HL-60/S4 treated with phorbol 12-myristate 13-acetate at 8.2 ng/mL for 4 days and 3 days (cell line): ENCODE data around the gene RAP1A.
"Not testable (repeated sequence)": the region's sequence is repeated elsewhere in the genome, so short reads cannot be mapped to it uniquely, and the experiment has no call there.

ENCODE experiments used
- in situ Hi-C: fragments of 300-500 bp; cut with MboI; formaldehyde crosslinking; loops from 2 replicates; pipeline ENCODE4 v1.15.0; 2022; ENCODE audit warnings: low sequenced_read_pairs

Gene RAP1A

DNA sequence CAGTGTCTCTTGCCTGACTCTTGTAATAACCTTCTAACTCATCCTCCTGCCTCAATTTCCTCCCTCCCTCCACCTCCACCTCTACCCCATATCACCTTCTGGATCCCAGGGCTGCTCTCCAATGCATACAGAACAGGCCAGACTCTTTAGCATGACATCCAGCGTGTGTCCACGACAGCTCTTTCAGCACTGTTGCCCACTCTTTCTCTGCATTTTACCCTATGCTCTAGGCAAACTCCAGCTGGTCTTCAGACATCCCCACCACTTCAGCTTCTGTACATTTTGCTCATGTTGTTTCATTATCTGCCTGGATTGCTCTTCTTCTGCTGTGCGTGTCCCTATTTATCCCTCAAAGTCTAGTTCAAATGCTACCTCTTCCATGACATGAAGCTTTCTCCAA, 114.8 kb downstream of the RAP1A start:
- in situ Hi-C loops: no loop called here

- in situ Hi-C loops: no loop called here
Measured at GRCh38 chr1:111734856-111735255, 115.3 kb downstream of the RAP1A start.

DNA sequence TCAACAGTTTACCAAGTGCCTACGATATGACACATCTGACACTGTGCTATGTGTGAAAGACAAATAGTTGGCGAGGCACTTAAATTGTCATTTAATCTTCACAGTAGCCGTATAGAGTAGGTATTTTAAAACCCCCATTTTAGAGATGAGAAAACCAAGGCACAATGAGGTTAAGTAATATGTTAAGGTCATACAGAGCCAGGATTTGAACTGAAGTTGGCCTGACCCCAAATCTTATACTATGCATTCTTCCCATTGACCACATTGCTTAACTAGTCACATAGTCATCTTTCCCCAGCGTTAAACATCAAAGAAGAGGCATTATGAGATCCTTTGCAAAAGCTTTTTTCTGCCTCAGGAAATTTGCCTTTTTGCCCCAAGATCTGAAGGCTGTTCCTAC, 115.7 kb downstream of the RAP1A start:
- in situ Hi-C loops: no loop called here

GRCh38 chr1:111735858-111736544, 116.4 kb downstream of the RAP1A start:
- in situ Hi-C loops: no loop called here

- in situ Hi-C loops: no loop called here
Measured at GRCh38 chr1:111736548-111737215, 117.1 kb downstream of the RAP1A start.

GRCh38 chr1:111737216-111738132, 117.9 kb downstream of the RAP1A start:
- in situ Hi-C loops: no loop called here

GRCh38 chr1:111738133-111738435, 118.5 kb downstream of the RAP1A start:
- in situ Hi-C loops: no loop called here

DNA sequence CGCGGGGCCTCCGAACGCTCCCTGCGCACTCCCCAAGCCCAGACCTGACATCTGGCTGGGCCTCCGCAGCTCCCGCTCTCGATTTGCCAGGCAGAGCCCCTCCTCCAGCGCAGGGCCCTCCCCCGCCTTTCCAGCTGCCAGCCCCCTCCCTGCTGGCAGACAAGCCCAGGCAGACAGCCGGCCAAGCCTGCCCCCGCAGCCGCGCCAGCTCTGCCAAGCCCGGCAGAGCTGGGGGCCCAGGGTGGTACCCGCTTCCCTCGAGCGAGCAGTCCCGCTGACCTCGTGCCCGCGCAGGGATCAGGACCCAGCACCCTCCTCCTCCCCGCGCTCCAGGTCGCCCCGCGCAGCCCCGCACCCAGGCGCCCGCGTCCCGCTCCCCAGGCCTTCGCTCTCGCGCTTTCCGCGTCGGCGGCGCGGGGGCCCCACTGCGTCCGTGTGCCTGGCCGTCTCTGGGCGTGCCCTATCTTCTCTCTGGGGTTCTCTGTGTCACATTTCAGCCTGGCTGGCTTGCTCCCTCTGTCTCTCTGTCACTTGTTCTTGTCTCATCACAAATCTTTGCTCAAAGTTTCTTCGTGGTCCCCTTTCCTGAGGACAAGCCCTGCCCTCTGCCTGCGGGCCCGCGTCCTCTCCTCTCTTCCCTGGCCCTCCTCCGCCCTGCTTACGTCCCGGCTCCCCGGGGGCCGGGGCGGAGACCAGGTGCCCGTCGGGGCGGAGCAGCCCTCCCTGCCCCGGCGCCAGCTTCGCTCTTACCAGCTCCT, 119.0 kb downstream of the RAP1A start:
- in situ Hi-C loops: no loop called here

DNA sequence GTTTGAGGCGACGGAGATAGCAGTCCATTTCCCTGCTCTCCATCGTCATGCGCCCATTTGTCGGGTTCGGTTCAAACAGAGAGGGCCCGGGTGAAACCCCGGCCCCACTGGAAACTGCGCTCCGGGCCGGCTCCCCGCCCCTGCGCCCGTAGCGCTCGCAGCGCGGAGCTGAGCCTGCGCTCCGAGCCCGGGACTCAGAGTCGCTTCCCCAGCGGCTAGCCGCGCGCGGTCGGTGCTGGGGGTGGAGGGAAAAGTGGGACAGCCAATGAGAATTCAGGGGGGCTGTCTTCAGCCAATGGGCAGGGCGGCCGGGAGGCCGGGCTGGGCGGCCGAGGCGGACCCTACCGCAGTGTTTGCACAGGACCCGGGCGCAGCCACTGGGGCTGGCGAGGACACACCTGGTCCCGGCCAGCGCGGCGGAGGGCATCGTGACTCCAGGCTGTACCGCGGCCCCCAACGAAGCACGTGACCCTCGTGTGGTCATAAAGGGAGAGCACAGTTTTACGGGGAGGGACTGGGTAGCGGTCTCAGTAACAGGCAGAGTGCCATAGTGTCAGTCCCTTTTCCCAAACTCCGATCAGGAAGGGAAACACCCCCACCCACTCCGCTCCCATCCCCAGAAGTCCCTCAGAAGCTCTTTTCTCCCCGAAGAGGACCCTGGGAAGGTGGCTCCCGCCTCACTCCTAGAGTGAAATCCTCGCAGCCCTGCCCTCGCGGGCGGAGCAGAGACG, 119.8 kb downstream of the RAP1A start, which contains the start of gene INKA2:
TSS of gene INKA2 (minus strand) at position 202 of the 731 bp plus-strand sequence. CDS start at position 49, 153 bp downstream.
- in situ Hi-C loops: no loop called here

DNA sequence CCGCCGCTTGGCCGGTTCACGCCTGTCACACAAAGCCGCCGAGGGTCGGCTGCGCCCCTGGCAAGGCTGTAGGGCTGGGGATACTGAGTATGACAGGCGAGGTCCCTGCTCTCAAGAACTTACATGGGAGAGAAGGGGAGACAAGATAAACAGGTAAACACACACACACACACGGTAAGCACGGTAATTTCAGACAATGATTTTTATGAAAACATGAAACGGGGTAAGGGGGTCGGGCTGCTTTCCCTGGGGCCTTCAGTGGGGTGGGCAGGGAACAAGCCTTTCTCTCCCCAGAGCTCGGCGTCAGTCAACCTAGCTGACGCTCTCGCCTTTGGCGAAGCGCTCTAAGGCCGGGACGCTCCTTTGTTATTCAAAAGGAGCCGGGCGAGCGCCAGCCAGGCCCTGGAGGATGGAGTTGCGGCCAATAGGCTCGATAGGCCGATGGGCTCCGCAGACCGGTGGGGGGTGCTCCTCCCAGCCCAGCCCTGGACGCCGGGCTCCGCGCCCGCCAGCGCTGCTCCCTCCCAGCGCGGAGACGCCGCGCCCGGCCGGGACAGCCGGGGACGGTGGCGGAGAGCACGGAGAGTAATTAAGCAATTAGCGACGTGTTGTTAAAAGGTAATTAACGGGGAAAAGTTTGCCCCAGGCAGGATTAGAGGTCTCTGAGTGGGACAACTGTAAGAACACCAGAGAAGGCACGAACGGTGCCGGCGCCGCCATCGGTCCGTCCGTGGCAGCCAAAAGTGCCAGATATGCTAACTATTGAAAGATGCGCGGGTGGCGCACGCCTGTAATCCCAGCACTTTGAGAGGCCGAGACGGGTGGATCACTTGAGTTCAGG, 120.6 kb downstream of the RAP1A start:
- in situ Hi-C loops: no loop called here

DNA sequence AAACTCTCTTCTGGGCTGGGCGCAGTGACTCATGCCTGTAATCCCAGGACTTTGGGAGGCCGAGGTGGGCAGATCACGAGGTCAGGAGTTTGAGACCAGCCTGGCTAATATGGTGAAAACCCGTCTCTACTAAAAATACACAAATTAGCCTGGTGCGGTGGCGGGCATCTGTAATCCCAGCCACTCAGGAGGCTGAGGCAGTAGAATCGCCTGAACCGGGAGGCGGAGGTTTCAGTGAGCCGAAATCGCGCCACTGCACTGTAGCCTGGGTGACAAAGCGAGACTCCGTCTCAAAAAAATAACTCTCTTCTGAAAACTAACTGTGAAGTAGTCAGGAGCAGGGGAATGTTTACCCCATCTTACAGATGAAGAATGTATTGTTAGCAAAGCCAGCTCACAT, 122.7 kb downstream of the RAP1A start:
- in situ Hi-C loops: not testable (repeated sequence)

- in situ Hi-C loops: no loop called here
Measured at GRCh38 chr1:111742938-111743549, 123.5 kb downstream of the RAP1A start.

DNA sequence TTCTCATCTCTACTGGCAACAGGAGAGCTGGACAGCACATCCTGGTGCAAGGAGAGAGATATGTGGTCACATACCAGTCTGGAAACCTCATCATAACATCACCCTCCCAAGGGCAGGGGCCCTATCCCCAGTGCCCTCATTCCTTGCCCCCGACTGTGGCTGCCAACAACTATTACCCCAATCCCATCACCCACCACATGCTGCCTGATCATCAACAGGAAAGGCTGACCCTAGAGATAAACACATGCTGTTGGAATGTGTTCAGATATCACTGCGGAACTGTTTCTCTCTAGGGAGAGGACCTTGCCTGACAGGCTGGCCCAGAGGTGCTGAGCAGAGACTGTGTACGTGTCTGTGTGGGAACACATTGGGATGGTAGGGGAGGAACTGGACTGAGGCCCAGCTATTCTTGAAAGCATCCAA, 124.1 kb downstream of the RAP1A start:
- in situ Hi-C loops: no loop called here

DNA sequence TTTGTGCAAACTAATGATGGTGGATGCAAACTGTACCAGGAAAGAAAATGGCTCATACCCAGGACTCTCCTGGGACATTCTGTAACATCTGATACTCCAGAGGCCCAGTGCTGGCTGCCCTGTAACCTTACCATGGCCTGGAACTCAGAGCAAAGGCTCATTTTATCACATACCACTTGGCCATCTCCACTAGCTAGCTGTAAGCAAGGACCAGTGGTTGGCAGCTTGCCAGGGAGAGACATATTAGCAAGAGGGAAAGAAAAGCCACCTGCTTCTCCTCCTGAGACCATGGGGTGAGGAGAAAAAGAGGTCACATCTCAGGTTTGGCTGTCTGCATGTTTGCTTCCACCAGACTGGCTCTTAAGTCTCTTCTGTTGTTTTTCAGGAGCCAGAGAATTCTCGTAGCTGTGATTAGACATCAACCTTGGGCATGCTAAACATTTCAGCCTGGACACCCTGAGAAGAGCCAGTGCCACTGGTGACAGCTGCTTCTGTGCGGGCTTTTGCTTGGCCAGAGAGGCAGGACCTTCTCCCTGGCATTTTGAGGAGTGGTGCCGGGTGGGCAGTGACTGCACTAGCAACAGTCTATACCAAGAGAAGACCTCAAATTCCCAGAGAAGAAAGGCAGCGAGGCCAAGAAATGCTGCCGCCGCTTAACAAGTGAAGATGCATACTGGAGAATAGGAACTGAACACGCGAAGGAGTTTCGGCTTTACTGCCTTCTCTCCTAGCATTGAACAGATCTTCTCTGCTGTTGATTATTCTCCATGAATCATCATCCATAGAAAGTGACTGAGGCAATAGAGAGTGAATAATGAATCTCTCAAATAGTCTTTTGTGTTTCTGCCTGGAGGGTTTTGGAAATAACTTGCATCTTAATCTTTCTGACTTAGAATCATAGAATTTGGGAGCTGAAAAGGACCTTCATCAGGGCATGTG, 126.4 kb downstream of the RAP1A start:
- in situ Hi-C loops: no loop called here

- in situ Hi-C loops: no loop called here
Measured at GRCh38 chr1:111746614-111746999, 127.0 kb downstream of the RAP1A start.

DNA sequence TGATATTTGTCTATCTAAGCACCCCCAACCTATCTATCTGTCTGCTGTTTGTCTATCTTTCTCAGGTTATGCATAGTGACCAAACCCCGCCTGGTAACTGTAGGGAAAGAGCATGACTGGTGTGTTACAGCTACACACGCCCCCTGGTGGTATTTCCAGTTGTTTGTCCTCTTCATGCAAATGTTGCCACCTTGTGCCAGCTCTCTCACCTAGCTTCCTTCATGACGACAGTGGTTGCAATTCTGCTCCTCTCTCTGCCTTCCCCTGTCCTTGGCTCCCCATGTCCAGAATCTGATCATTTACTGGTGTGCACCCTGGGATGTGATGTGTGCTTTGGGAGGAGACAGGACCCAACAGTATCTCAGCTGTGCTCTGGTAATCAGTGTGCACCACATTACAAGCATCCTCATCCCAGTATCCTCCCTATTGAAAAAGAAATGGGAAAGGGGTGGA, 127.7 kb downstream of the RAP1A start:
- in situ Hi-C loops: no loop called here

- in situ Hi-C loops: no loop called here
Measured at GRCh38 chr1:111747947-111748346, 128.4 kb downstream of the RAP1A start.

DNA sequence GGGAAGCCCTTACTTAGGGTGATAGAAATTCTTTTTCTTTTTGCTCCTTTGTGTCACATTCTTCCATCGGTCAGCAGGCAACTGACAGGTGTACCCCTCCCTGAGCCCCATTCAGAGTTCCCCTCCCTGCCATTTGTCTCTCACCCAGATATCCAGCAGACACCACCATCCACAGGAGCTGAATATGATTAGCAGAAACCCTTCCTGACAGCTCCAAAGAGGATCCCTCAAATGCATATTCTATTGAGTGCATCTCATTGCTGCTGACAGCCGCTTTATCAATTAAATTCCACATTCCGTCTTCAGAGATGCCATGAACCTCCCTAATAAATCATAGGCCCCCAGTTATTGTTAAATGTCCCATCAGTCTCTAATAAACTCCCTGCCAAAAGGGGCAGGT, 130.0 kb downstream of the RAP1A start:
- in situ Hi-C loops: no loop called here
